SH-SY5Y (cell line): Measurements from ENCODE around the gene HTR2B.

ENCODE experiments used
- GATA2 ChIP-seq: IDR thresholded peaks from 2 replicates; pipeline ENCODE4 v1.6.1; 2011; ENCODE audit warnings: mild to moderate bottlenecking, low read depth, low read length
- GATA3 ChIP-seq: IDR thresholded peaks from 2 replicates; pipeline ENCODE4 v1.6.1; 2011; ENCODE audit warnings: low read depth, mild to moderate bottlenecking, low read length, moderate library complexity

GRCh38 chr2:231130336-231131056 lies 5.7 kb upstream of the HTR2B start:
- TF ChIP-seq GATA2 (no peak), GATA3 (no peak)
